ENCODE results near the gene KRT40. TPM values are rescaled to one million over a fixed set of nuclear protein-coding genes. Genes with fewer than 3 reads are reported as not detected.

The KRT40 gene
- total RNA-seq, 1 experiment from 2014 or later: not detected

DNA sequence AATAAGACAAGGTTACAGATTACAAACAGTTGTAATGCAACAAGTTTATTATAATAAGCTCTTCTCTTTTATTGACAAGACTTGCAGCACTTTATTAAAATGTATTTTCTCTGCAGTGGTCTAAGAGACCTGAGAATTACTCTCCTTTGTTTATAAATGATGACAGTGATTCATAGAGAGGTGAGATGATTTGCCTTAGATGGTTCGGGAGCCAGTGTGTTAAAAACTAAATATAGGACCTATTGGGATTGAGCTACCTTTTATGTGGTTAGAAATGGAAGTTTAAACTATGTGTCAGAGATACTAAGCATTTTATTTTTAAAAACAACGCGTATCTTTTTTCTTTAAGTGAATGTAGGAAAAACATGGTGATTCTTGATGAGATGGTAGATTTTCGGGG lies 12.7 kb upstream of the KRT40 start:
- Mint-ChIP-seq H3K36me3 (ENCODE audit: insufficient read depth, unreplicated experiment) (no peaks in the 10 kb centered on the region), H3K27me3 (ENCODE audit: insufficient read depth, unreplicated experiment) (no peaks in the 10 kb centered on the region), H3K9me3 (ENCODE audit: unreplicated experiment) (peaks cover 11% of the 10 kb centered on the region), H3K4me3 (ENCODE audit: unreplicated experiment) (no peak overlapping the region), H3K27ac (ENCODE audit: unreplicated experiment) (no peak overlapping the region), H3K4me1 (ENCODE audit: low read depth, unreplicated experiment) (peaks cover 33% of the 10 kb centered on the region)
- TF ChIP-seq, protein P1, sequence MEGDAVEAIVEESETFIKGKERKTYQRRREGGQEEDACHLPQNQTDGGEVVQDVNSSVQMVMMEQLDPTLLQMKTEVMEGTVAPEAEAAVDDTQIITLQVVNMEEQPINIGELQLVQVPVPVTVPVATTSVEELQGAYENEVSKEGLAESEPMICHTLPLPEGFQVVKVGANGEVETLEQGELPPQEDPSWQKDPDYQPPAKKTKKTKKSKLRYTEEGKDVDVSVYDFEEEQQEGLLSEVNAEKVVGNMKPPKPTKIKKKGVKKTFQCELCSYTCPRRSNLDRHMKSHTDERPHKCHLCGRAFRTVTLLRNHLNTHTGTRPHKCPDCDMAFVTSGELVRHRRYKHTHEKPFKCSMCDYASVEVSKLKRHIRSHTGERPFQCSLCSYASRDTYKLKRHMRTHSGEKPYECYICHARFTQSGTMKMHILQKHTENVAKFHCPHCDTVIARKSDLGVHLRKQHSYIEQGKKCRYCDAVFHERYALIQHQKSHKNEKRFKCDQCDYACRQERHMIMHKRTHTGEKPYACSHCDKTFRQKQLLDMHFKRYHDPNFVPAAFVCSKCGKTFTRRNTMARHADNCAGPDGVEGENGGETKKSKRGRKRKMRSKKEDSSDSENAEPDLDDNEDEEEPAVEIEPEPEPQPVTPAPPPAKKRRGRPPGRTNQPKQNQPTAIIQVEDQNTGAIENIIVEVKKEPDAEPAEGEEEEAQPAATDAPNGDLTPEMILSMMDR (IDR thresholded peaks at IDR 0.05; ENCODE audit: insufficient read depth in 1 of 2, low read depth in 1 of 2, low read length in 1 of 2, severe bottlenecking in 1 of 2, unreplicated experiment in 1 of 2): no peak
- ChIA-PET POLR2A (no interaction called here), CTCF (no interaction called here)
- peaks cover 4% of the 10 kb centered on the region; the same call in 1 of the 2 replicates for H3K9me3 ChIP-seq
- no peaks in the 10 kb centered on the region for H3K36me3 ChIP-seq (ENCODE audit: control insufficient read depth, insufficient read depth, low read length)
- BruUV-seq (replicated peaks): no TSS peak
- intact Hi-C loops (cut with micrococcal nuclease; ENCODE audit: unreplicated experiment): no loop called here
- H3K27me3 ChIP-seq (replicated peaks; ENCODE audit: control insufficient read depth, insufficient read depth, low read length): no peaks in the 10 kb centered on the region
- H3K4me1 ChIP-seq: peaks cover 6% of the 10 kb centered on the region; the same call in 1 of the 2 replicates
- DNase-seq: no peak
- no peak overlapping the region for H3K4me3 ChIP-seq (ENCODE audit: low read depth, low read length)

DNA sequence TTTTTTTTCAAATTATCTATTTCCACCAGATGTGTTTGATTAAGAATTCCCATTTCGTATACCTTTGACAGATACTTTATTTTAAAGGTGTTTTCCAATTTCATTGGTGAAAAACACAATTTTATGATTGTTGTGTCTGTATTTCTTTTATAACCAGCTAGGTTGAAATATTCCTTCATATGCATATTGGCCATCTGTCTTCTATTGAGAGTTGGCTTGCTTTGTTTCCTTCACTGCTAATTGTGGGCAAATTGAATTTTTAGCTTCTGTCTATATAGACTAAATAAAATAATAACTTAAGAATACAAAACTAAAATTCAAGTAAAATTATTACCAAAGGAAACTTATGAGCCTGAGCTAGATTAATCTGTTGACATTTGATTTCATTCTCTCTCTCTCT lies 11.0 kb upstream of the KRT40 start:
- H3K4me1 ChIP-seq: 0 out of 2 replicates have a peak, but pooled peaks cover 6% of the 10 kb centered on the region
- BruUV-seq (replicated peaks): no TSS peak
- DNase-seq: no peak
- H3K9me3 Mint-ChIP-seq (ENCODE audit: unreplicated experiment): peaks cover 19% of the 10 kb centered on the region
- no peak overlapping the region for H3K4me3 Mint-ChIP-seq (ENCODE audit: unreplicated experiment)
- intact Hi-C loops (cut with micrococcal nuclease; ENCODE audit: unreplicated experiment): no loop called here
- ChIA-PET CTCF (no interaction called here), POLR2A (no interaction called here)
- H3K27me3 Mint-ChIP-seq (ENCODE audit: insufficient read depth, unreplicated experiment): no peaks in the 10 kb centered on the region
- no peak overlapping the region for H3K27ac Mint-ChIP-seq (ENCODE audit: unreplicated experiment)
- no peaks in the 10 kb centered on the region for H3K36me3 ChIP-seq (ENCODE audit: control insufficient read depth, insufficient read depth, low read length)
- H3K36me3 Mint-ChIP-seq (ENCODE audit: insufficient read depth, unreplicated experiment): no peaks in the 10 kb centered on the region
- H3K27me3 ChIP-seq (replicated peaks; ENCODE audit: control insufficient read depth, insufficient read depth, low read length): no peaks in the 10 kb centered on the region
- H3K4me3 ChIP-seq (ENCODE audit: low read depth, low read length): no peak overlapping the region
- TF ChIP-seq, protein P1 (IDR thresholded peaks at IDR 0.05; ENCODE audit: insufficient read depth in 1 of 2, low read depth in 1 of 2, low read length in 1 of 2, severe bottlenecking in 1 of 2, unreplicated experiment in 1 of 2): no peak
- H3K9me3 ChIP-seq: no peaks in the 10 kb centered on the region
- H3K4me1 Mint-ChIP-seq (ENCODE audit: low read depth, unreplicated experiment): peaks cover 26% of the 10 kb centered on the region

DNA sequence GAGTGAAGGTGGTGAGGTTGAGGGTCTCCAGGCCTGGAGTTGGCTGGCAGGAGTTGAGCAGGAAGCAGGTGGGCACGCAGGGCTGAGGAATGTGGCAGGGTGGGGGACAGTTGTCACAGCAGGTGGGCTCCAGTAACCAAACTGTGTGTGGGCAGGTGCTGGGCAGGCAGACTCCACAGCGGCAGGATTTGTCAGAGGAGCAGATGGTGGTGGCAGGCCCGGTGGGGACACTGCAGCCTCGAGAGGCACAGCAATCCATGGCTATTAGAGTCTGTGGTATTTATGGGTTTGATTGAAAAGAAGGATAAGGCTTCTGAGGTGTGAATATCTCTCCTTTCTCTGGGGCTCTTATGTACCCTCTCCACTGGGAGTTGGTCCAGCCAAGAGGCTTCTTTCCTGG lies 9.7 kb upstream of the KRT40 start, which contains the start of gene KRTAP3-3:
Gene KRTAP3-3 (minus strand): TSS at position 326 of the 400 bp plus-strand sequence. CDS start 67 bp downstream, at position 259.
- Histone ChIP-seq H3K9me3 (no peaks in the 10 kb centered on the region), H3K4me1 (0 out of 2 replicates have a peak, but pooled peaks cover 6% of the 10 kb centered on the region), H3K36me3 (ENCODE audit: control insufficient read depth, insufficient read depth, low read length) (no peaks in the 10 kb centered on the region), H3K27me3 (replicated peaks; ENCODE audit: control insufficient read depth, insufficient read depth, low read length) (no peaks in the 10 kb centered on the region), H3K4me3 (ENCODE audit: low read depth, low read length) (no peak within 1 kb of the TSS)
- no peaks in the 10 kb centered on the region for H3K27me3 Mint-ChIP-seq (ENCODE audit: insufficient read depth, unreplicated experiment)
- H3K9me3 Mint-ChIP-seq (ENCODE audit: unreplicated experiment): peaks cover 20% of the 10 kb centered on the region
- ChIA-PET CTCF (no interaction called here), POLR2A (no interaction called here)
- TF ChIP-seq, protein P1 (IDR thresholded peaks at IDR 0.05; ENCODE audit: insufficient read depth in 1 of 2, low read depth in 1 of 2, low read length in 1 of 2, severe bottlenecking in 1 of 2, unreplicated experiment in 1 of 2): no peak
- peaks cover 26% of the 10 kb centered on the region for H3K4me1 Mint-ChIP-seq (ENCODE audit: low read depth, unreplicated experiment)
- no peak within 1 kb of the TSS for H3K4me3 Mint-ChIP-seq (ENCODE audit: unreplicated experiment)
- no peak for DNase-seq
- H3K27ac Mint-ChIP-seq (ENCODE audit: unreplicated experiment): no peak within 1 kb of the TSS
- H3K36me3 Mint-ChIP-seq (ENCODE audit: insufficient read depth, unreplicated experiment): no peaks in the 10 kb centered on the region
- no TSS peak for BruUV-seq (replicated peaks)
- intact Hi-C loops (cut with micrococcal nuclease; ENCODE audit: unreplicated experiment): no loop called here
